Activated T-helper 1 cell treated with anti-CD3 and anti-CD28 coated beads, Interleukin-12 subunit alpha, Interleukin-12 subunit beta, Interleukin-2, Interleukin-4 antibody, amounts not matched to agents 30 ng/mL and 10 ng/mL and 1 ng/mL, durations not matched to agents 14 hours and 24 hours and 36 hours (primary cell): Measurements from ENCODE around the gene CBS. TPM values are rescaled to one million over a fixed set of nuclear protein-coding genes. Genes with fewer than 3 reads are reported as not detected.
"Not testable (repeated sequence)": the region's sequence is repeated elsewhere in the genome, so short reads cannot be mapped to it uniquely, and the experiment has no call there.

Experiments
- DNase-seq: peaks from one replicate; pipeline ENCODE4 v3.0.0; 2021; ENCODE audit warnings: low spot score
- H3K27ac Mint-ChIP-seq: one replicate; pipeline ENCODE4 v1.8.0; 2021; ENCODE audit warnings: mild to moderate bottlenecking, mixed read lengths
- H3K27me3 Mint-ChIP-seq: one replicate; pipeline ENCODE4 v1.8.0; 2022; ENCODE audit warnings: mild to moderate bottlenecking, moderate library complexity, mixed read lengths; ENCODE audit not compliant: insufficient read depth
- H3K36me3 Mint-ChIP-seq: one replicate; pipeline ENCODE4 v1.8.0; 2021; ENCODE audit warnings: low read depth, mixed read lengths
- H3K4me1 Mint-ChIP-seq: one replicate; pipeline ENCODE4 v1.8.0; 2021; ENCODE audit warnings: low read depth, mixed read lengths
- H3K4me3 Mint-ChIP-seq: one replicate; pipeline ENCODE4 v1.8.0; 2021; ENCODE audit warnings: mild to moderate bottlenecking, moderate library complexity, mixed read lengths
- H3K9me3 Mint-ChIP-seq: one replicate; pipeline ENCODE4 v1.8.0; 2021; ENCODE audit warnings: mixed read lengths
- intact Hi-C: fragments of 100-400 bp; cut with micrococcal nuclease; formaldehyde crosslinking; loops from one replicate; pipeline ENCODE4 v1.15.1; 2024
- total RNA-seq: library from RNA; stranded (reverse); gene quantifications from 2 replicates; pipeline ENCODE4 v1.2.3, GENCODE V29; 2022

The CBS gene
- total RNA-seq, 1 donor from 2014 or later: 38.2 TPM

DNA sequence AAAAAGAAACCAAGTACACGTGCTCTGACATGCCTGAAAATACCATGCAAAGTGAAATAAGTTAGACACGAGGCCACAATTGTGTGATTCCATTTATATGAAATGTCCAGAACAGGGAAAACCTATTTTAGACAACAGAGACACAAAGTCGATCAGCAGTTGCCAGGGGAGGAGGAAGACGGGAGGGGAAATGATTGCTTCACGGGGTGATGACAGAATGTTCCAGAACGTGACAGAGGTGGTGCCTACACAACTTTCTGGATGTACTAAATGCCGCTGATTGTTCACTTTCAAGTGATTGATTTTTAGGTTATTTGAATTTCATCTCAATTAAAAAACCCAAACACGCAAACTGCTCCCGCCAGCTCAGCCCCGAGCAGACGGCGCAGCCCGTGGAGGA is 22.5 kb downstream of the CBS start:
- H3K27me3 Mint-ChIP-seq, intact Hi-C loops, H3K9me3 Mint-ChIP-seq, DNase-seq, H3K4me1 Mint-ChIP-seq, H3K27ac Mint-ChIP-seq, H3K4me3 Mint-ChIP-seq, H3K36me3 Mint-ChIP-seq: not testable (repeated sequence)

DNA sequence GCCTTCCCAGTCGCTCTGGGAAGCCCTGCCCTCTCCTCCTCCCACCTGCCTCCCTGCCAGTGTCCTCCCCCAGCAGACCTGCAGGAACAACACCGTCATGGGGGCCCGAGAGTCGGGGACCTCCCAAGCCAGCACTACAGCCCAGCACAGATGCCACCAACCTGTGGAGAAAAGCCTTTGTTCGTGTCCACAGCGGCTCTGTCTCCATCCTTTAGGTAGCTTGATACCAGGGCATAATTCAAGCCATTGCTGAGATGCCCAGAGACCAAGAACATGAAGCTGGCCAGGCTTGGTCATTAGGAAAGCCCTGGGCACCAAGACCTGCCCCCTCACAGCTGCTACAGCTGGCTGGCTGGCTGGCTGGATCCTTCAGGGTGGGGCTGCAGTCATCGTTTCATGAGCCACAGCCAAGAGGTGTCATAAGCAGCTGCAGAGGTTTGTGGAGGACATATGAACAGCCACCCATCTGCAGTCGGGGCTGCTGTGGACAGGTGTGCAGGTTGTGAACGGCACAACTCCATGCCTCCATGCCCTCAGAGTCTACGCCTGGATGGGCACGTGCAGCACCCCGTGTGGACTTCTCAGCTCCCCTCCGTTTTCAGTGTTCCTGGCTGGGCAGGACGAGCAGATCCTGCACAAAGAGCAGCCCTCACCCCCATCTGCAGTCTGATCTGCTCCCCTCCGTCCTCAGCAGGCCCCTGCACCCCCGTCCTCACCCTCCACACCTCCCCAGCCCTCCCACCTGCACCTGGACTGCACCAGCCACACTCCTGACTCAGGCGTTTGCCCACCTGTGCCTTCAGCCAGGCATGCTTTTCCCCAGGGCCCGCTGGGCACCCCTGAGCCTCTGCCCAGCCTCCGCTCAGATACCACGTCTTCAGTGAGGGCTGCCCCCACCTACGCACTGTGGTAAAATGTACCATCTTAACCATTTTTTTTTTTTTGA is 29.5 kb downstream of the CBS start:
- H3K4me1 Mint-ChIP-seq, H3K9me3 Mint-ChIP-seq, intact Hi-C loops, H3K27me3 Mint-ChIP-seq, H3K4me3 Mint-ChIP-seq, H3K36me3 Mint-ChIP-seq, DNase-seq, H3K27ac Mint-ChIP-seq: not testable (repeated sequence)

DNA sequence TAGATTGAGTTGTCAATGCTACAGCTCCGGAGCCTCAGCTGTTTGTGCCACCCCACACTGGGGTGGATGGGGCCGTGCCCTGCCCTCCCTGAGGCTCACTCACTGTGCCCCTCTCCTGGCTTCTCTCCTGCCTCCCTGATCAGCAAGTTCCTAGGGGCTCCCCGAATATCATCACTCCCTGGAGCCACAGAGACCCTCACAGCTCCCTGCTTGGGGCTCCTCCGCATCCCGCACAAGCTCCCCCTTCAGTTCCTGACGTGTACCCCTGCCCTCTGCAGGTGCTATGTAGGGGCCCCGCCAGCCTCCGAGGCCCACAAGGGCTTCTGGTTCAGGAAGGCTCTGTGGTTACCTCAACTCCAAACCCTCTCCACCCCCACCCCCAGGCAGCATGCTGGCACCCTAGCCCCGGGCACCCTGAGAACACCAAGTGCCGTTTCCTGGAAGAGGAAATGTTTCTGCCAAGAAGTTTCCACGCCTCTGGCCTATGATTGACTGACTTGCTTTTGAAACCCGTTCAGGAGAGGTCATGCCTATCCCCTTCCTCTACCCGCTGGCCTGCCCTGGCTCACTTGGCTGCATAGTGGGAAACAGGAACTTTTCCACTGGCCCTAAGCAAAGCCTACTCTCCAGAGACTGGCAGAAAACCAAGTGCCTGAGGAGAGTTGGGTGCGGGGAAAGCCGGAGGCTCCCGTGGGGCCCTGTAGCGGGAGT is 30.3 kb downstream of the CBS start:
- H3K27me3 Mint-ChIP-seq, intact Hi-C loops, H3K4me1 Mint-ChIP-seq, DNase-seq, H3K36me3 Mint-ChIP-seq, H3K9me3 Mint-ChIP-seq: not testable (repeated sequence)
- Mint-ChIP-seq H3K4me3 (peak overlapping the region; percentile 59), H3K27ac (peak overlapping the region; percentile 72)

DNA sequence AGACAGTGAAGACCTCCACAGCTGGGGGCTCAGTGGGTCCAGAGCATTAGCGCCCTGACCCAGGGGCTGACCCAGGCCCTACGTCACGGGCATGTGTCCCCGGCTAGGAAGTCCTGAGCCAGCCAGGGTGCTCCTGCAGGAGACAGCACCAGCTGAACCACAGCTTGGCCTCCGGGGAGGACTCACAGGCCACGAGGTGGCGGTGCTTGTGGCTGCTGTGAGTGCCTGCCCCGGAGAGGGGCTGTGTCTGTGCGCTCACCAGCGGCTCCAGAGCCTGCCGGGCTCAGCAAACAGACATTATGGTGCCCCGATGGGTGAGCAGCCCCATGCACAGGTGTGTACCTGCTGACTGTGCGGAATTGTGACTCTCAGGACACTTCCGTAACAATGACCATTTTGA is 31.1 kb downstream of the CBS start:
- H3K36me3 Mint-ChIP-seq, H3K4me1 Mint-ChIP-seq, H3K27me3 Mint-ChIP-seq, H3K4me3 Mint-ChIP-seq, DNase-seq, H3K9me3 Mint-ChIP-seq, H3K27ac Mint-ChIP-seq, intact Hi-C loops: not testable (repeated sequence)

DNA sequence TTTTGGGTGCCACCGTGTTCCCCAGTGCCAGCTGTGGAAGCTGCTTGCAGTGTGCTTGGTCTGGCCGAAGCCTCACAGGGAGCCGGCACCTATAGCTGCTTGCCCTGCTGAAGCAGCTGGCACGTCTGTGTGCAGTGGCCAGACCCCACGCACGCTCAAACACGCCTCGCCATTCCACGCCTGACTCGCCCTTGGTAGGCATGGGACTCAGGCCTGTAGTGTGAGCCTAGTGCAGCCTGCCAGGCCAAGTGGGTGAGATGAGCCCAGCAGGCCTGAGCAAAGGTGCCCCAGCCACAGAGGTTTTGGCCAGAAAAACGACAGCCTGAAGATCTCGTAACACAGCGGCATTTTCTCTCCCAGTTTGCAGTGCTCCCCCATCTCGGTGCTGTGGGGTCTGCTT is 32.3 kb downstream of the CBS start:
- H3K27me3 Mint-ChIP-seq, H3K4me3 Mint-ChIP-seq, intact Hi-C loops, H3K27ac Mint-ChIP-seq, DNase-seq, H3K36me3 Mint-ChIP-seq, H3K9me3 Mint-ChIP-seq, H3K4me1 Mint-ChIP-seq: not testable (repeated sequence)

DNA sequence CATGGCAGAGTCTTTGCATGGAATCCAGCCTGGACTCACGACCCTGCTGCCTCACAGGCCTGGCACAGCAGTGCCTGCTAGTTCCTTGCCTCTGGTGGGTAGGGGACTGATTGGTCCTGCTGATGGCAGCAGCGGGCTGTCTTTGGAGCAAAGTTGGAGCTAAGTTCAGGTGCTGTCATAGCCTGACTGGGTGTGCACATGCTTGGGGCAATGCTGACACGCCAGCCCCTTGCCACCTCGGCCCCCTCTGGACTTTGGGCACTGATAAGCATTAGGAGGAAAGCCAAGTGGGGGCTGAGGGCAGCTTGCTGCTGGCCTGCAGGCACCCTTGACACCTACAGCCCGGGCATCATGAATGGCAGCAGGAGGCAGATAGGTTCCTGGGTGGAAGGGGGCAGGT is 33.5 kb downstream of the CBS start:
- DNase-seq, H3K9me3 Mint-ChIP-seq, H3K27ac Mint-ChIP-seq, H3K27me3 Mint-ChIP-seq, intact Hi-C loops, H3K4me1 Mint-ChIP-seq, H3K4me3 Mint-ChIP-seq, H3K36me3 Mint-ChIP-seq: not testable (repeated sequence)

DNA sequence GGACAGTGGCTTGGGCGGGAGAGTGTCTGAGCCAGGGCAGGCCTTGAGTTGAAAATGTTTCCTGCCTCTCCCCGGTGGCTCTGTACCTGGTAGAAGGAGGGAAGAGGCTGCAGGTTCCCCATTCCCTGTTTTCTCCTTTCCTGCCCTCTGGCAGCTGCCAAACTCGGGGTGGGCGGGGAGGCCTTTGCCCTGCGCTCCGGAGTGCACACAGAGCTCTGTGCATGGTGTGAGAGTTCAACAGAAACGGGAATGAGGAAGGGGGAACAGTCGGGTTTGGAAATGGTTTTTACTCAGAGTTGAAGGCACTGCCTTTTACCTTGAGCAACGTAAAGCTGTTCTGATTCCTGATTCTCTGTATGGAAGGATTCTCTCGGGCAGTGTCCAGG is 37.0 kb downstream of the CBS start:
- H3K36me3 Mint-ChIP-seq, H3K9me3 Mint-ChIP-seq, DNase-seq, H3K27me3 Mint-ChIP-seq, H3K4me1 Mint-ChIP-seq, intact Hi-C loops, H3K27ac Mint-ChIP-seq, H3K4me3 Mint-ChIP-seq: not testable (repeated sequence)

DNA sequence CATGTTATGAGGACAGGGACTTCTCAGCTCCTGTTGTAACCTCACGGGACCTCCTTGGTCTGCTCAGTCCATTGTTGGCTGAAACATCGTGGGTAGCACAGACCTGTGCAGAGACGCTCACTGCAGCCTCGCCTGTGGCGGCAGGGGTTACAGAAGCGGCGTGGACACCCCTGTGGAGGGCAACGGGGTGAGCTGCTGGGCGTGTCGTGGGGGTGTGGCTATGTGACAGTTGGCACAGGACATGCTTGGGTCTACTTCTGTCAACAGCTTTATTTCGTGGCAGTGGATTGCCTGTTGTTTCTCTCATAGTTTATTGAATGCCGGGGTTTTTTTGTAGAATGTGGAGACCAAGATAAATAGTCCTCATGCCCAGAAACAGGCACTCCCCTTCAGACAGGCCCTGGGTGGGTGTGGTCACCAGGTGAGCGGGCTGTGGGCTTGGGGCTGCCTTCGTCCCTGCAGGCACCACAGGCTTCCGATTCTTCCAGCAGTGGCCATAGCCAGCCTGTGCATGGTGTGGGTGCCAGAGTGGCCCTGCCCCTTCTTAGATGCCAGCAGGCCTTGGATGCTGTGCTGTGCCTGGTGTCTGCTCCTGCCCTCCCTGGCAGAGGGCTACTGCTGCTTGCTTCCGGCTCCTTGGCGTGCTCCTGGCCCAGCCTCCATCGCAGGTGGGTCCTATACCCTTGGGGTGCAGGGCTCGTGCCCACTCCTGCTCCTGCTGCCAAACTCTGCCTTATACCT is 37.5 kb downstream of the CBS start:
- H3K4me1 Mint-ChIP-seq, H3K36me3 Mint-ChIP-seq, H3K9me3 Mint-ChIP-seq, H3K27me3 Mint-ChIP-seq, H3K4me3 Mint-ChIP-seq, H3K27ac Mint-ChIP-seq, DNase-seq, intact Hi-C loops: not testable (repeated sequence)

DNA sequence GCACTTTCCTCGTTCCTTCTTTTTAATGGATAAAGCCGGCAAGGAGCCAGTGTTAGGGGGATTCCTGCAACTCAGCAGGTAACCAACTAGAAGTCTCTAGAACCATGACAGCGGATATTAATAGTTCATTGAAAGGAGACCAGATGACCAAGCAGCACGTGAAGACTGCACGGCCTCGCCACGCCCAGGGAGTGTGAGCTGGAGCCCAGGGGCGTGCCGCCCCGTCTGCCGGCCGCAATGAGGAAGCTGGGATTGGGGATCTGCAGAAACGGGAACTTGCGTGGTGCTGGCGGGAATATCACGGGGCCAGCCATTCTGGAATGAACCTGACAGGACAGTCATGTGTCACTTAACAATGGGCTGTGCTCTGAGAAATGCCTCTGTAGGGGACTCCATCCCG is 38.7 kb downstream of the CBS start:
- DNase-seq, H3K4me1 Mint-ChIP-seq, H3K36me3 Mint-ChIP-seq, intact Hi-C loops, H3K9me3 Mint-ChIP-seq, H3K4me3 Mint-ChIP-seq, H3K27ac Mint-ChIP-seq, H3K27me3 Mint-ChIP-seq: not testable (repeated sequence)

DNA sequence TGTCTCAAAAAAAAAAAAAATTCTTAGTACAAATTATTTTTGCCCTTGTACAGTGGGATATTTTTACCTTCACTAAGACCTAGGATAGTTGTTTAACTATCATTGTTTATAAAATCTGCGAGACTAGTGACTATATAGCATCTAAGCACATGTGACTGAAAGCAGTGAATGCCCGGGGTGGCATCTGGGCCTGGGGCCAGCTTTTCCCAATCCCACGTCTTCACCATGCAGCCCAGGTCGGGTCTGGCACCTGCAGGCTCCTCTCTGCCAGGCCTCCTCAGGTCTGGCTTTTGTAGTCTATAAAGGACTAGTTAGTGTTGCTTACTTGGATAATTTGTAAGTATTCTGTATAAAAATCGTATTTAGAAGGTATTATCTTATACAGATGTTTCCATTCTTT is 40.8 kb downstream of the CBS start:
- no peaks in the 10 kb centered on the region for H3K9me3 Mint-ChIP-seq
- H3K4me1 Mint-ChIP-seq: no peaks in the 10 kb centered on the region
- DNase-seq: no peak
- intact Hi-C loops: no loop called here
- H3K27ac Mint-ChIP-seq: no peak overlapping the region
- H3K36me3 Mint-ChIP-seq: peaks cover 10% of the 10 kb centered on the region
- H3K4me3 Mint-ChIP-seq: no peak overlapping the region
- H3K27me3 Mint-ChIP-seq: no peaks in the 10 kb centered on the region

DNA sequence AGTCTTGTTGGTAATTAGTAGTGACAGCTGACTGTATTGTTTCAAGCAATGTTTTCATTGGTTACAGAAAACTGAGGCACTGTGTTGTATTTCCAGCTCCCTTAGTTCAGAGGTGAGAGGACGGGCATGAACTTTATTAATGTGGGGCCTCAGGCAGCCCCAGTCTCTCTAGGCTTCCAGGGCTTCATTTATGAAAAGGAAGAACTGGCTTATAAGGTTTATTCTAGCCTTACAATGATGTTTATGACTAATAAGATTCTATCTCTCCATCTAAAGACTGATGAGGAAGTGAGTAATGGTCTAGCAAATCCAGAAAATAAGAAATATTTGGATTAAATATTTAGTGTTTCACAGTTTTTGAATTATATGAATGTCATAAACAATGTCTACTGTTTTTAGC is 41.5 kb downstream of the CBS start:
- Mint-ChIP-seq H3K4me1 (no peaks in the 10 kb centered on the region), H3K9me3 (no peaks in the 10 kb centered on the region), H3K27ac (no peak overlapping the region), H3K27me3 (no peaks in the 10 kb centered on the region), H3K36me3 (peaks cover 15% of the 10 kb centered on the region), H3K4me3 (no peak overlapping the region)
- no peak for DNase-seq
- intact Hi-C loops: no loop called here

DNA sequence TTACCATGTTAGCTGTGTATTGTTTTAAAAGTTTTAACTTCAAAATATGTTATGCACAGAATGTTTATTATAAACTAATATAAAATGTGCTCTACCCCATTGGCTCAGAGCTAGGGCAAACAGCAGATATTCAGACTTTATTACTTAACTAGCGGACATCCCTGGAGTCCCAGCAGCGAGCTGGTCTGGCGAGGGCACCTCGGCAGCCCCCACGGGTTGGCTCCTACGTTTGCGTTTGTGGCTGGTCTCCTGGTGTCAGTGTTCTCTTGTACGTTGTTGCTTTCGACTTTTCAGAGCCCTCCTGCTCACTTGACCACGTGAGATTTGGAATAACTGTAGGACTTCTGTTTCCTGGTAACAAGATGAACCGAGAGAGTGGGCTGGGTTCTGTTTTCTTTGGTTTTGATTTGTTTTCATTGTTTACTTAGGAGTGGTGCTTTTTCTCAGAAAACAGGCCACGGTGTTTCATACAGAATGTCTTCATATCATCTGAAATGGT is 44.5 kb downstream of the CBS start:
- intact Hi-C loops: no loop called here
- no peaks in the 10 kb centered on the region for H3K27me3 Mint-ChIP-seq

DNA sequence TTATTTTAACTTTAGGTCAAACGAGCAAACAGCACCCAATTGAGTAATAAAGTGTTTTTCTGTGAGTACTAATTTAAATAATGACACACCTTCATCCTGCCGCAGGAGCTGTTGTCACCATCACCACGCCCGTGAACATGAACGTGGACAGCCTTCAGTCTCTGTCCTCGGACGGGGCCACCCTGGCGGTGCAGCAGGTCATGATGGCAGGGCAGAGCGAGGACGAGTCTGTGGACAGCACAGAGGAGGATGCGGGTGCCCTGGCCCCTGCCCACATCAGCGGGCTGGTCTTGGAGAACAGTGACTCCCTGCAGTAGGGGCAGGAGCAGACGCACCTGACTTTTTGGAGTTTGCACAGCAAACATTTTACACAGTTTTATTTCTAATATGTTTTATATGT is 45.9 kb downstream of the CBS start:
- intact Hi-C loops: no loop called here
- H3K36me3 Mint-ChIP-seq: peaks cover 17% of the 10 kb centered on the region
- H3K27ac Mint-ChIP-seq: no peak overlapping the region
- no peaks in the 10 kb centered on the region for H3K4me1 Mint-ChIP-seq
- H3K4me3 Mint-ChIP-seq: no peak overlapping the region
- DNase-seq: no peak
- no peaks in the 10 kb centered on the region for H3K9me3 Mint-ChIP-seq
- no peaks in the 10 kb centered on the region for H3K27me3 Mint-ChIP-seq

More for the DNA sequence above, 44.5 kb downstream of the CBS start:
- Mint-ChIP-seq H3K27ac (no peak overlapping the region), H3K4me3 (no peak overlapping the region), H3K4me1 (no peaks in the 10 kb centered on the region), H3K9me3 (no peaks in the 10 kb centered on the region), H3K36me3 (peaks cover 16% of the 10 kb centered on the region)
- DNase-seq: no peak
